Neutrophil (primary cell): ENCODE measurements around the gene HGS.

Experiments used
- H3K27ac ChIP-seq: fragments of 200-600 bp; sonication (generic); 2 replicates; pipeline ENCODE4 v1.5.1; 2016; ENCODE audit warnings: mild to moderate bottlenecking, moderate library complexity
- H3K27me3 ChIP-seq: fragments of 200-600 bp; sonication (generic); 2 replicates; pipeline ENCODE4 v1.6.0; 2016; ENCODE audit warnings: mild to moderate bottlenecking
- H3K36me3 ChIP-seq: fragments of 200-600 bp; sonication (generic); 2 replicates; pipeline ENCODE4 v1.5.1; 2017
- H3K4me1 ChIP-seq, 2 experiments: fragments of 200-600 bp in 1 of 2; sonication (generic) in 1 of 2; 1 replicate in 1 of 2; 2 replicates in 1 of 2; pipeline versions ENCODE4 v1.5.1 to v1.6.1; 2013 to 2016; ENCODE audit warnings: low read depth in 1 of 2, low read length in 1 of 2, mild to moderate bottlenecking in 1 of 2, moderate library complexity in 1 of 2; ENCODE audit not compliant: control insufficient read depth in 1 of 2, insufficient read depth in 1 of 2
- H3K4me3 ChIP-seq, 2 experiments: fragments of 200-600 bp in 1 of 2; sonication (generic) in 1 of 2; 1 replicate in 1 of 2; 2 replicates in 1 of 2; pipeline ENCODE4 v1.5.1; 2013 to 2016; ENCODE audit warnings: low read depth in 1 of 2, low read length in 1 of 2, mild to moderate bottlenecking in 1 of 2, moderate library complexity in 1 of 2
- H3K9me3 ChIP-seq: fragments of 200-600 bp; sonication (generic); 2 replicates; pipeline ENCODE4 v1.5.1; 2016
- CTCF ChIP-seq: fragments of 200-600 bp; sonication (generic); IDR thresholded peaks from 2 replicates; pipeline ENCODE4 v1.5.1; 2016; ENCODE audit warnings: antibody characterized with exemption

Gene HGS

DNA sequence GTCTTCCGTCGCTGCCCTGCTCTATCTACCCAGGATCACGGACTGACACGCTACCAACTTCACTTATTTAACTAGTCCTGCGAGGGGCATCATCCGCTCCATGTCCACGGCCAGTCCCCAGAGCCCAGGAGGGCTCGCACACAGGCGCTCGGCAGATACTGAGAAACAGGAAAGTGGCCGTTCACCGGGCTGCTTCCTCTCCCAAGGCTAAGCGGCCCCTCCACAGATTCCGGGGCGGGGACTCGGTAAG is 17.8 kb upstream of the HGS start:
- Histone ChIP-seq H3K4me1 (peaks cover 28 to 30% of the 10 kb centered on the region in 2 experiments), H3K9me3 (no peaks in the 10 kb centered on the region), H3K36me3 (peaks cover 27% of the 10 kb centered on the region), H3K4me3 (peak overlapping the region; percentile 91 to 96), H3K27ac (peak overlapping the region; percentile 89), H3K27me3 (no peaks in the 10 kb centered on the region)
- no peak for TF ChIP-seq CTCF

GRCh38 chr17:81666342-81667191 is 17.2 kb upstream of the HGS start, which contains the start of the genes CCDC137 and OXLD1:
TSS of gene CCDC137 (plus strand) at chr17:81666737. CDS start at chr17:81666767, 30 bp downstream.
TSS of gene OXLD1 (minus strand) at chr17:81666605. CDS start at chr17:81666577, 28 bp downstream.
- peak within 1 kb of the TSS; percentile 89 for H3K27ac ChIP-seq
- TF ChIP-seq CTCF = peak; percentile 31
- no peaks in the 10 kb centered on the region for H3K27me3 ChIP-seq
- H3K9me3 ChIP-seq = no peaks in the 10 kb centered on the region
- peaks cover 33% of the 10 kb centered on the region for H3K36me3 ChIP-seq
- H3K4me1 ChIP-seq = peaks cover 28 to 30% of the 10 kb centered on the region in 2 experiments
- peak within 1 kb of the TSS; percentile 91 to 96 for H3K4me3 ChIP-seq

DNA sequence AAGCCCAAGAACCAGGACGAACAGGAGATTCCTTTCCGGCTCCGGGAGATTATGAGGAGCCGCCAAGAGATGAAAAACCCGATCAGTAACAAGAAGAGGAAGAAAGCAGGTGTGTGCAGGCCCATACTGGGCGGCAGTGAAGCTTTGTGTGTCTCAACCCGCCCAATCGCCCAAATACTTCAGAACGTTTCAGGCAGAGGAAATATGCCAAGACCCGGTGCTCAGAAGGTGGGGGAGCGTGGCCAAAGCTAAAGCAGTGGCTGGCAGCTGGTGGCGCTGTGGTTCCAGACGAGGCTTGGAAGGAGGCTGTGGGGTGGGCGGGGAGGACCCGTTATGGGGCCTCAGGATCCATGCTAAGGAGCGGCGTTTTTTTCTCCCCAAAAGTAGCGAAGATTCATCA is 16.1 kb upstream of the HGS start:
- no peak for TF ChIP-seq CTCF
- peaks cover 28 to 30% of the 10 kb centered on the region in 2 experiments for H3K4me1 ChIP-seq
- peaks cover 45% of the 10 kb centered on the region for H3K36me3 ChIP-seq
- no peaks in the 10 kb centered on the region for H3K9me3 ChIP-seq
- no peak overlapping the region for H3K4me3 ChIP-seq
- H3K27me3 ChIP-seq = no peaks in the 10 kb centered on the region
- H3K27ac ChIP-seq = no peak overlapping the region

GRCh38 chr17:81672504-81672903 is 11.3 kb upstream of the HGS start:
- no peaks in the 10 kb centered on the region for H3K9me3 ChIP-seq
- peaks cover 9 to 10% of the 10 kb centered on the region in 2 experiments for H3K4me1 ChIP-seq
- H3K4me3 ChIP-seq = no peak overlapping the region
- TF ChIP-seq CTCF = no peak
- no peaks in the 10 kb centered on the region for H3K27me3 ChIP-seq
- peaks cover 59% of the 10 kb centered on the region for H3K36me3 ChIP-seq
- H3K27ac ChIP-seq = no peak overlapping the region

DNA sequence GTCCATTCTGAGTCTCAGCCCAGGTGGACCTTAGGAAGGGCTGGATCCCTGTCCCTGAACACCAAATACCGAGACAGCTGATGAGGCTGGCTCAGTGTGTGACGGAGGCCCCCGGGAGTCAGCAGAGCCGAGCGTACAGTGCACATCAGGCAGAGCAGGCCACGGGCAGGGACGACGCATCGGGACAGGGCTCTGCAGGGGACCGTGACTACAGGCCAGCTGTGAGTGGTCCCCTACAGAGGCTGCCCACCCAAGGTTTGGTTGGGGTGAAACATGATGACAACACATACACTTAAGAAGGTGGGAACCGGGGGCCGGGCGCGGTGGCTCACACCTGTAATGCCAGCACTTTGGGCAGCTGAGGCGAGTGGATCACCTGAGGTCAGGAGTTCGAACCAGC is 10.9 kb upstream of the HGS start:
- no peak overlapping the region for H3K27ac ChIP-seq
- no peaks in the 10 kb centered on the region for H3K27me3 ChIP-seq
- no peak overlapping the region for H3K4me3 ChIP-seq
- peaks cover 59% of the 10 kb centered on the region for H3K36me3 ChIP-seq
- peaks cover 4 to 6% of the 10 kb centered on the region in 2 experiments for H3K4me1 ChIP-seq
- no peak for TF ChIP-seq CTCF
- no peaks in the 10 kb centered on the region for H3K9me3 ChIP-seq
